Prostate gland (tissue), 2 donors: ENCODE results near the gene WDR18.

ENCODE experiments used
- CTCF ChIP-seq, 4 experiments: fragments of 200-600 bp in 2 of 4; fragments of 450-650 bp in 2 of 4; sonication (generic) in 2 of 4; IDR thresholded peaks; 1 replicate in 3 of 4; 2 replicates in 1 of 4; pipeline ENCODE4 v1.5.1; 2016 to 2019; ENCODE audit warnings: antibody characterized with exemption in 4 of 4, mild to moderate bottlenecking in 2 of 4, moderate library complexity in 2 of 4
- POLR2AphosphoS5 ChIP-seq: sonication (generic); formaldehyde crosslinking; IDR thresholded peaks from one replicate; pipeline ENCODE4 v1.6.1; 2017; ENCODE audit warnings: antibody characterized with exemption

DNA sequence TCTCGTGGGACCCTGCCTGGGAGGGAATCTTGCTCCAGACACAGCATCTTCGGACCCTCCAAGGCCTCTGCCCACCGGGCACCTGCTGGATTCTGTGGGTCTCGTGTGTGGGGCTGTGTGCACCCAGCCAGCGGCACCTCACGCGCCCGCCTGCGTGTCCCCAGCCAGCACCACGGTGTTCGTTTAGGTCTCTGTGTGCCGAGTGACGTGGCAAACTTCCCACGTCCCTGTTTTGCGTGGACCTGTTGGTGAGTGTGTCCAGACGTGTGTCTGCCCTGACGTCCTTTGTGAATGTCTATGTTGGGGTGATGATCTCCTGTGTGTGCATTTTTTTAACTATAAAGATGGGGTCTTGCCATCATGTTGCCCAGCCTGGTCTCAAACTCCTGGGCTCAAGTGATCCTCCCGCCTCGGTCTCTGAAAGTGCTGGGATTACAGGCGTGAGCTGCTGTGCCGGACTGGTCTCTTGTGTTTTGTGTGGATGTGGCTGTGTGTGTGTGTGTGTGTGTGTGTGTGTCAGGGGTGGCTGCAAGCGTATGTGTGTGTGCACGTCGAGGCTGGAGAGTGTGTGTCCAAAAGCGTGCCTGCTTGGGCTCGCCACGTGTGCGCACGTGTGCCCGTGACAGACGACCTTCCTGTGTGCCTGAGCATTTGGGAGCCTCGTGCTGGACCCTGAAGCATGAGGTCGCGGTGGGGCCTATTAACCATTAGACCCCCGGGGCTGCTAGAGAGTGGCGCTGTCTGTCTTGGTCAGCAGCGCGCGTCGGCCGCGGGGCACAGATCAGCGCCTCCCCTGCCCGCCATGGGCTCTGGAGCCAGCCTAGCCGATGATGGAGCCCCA, 42.6 kb upstream of the WDR18 start:
- TF ChIP-seq CTCF (IDR thresholded peaks at IDR 0.05) (no peak), POLR2AphosphoS5 (no peak)
